ENCODE results near the gene CCDC178. TPM values are rescaled to one million over a fixed set of nuclear protein-coding genes. Genes with fewer than 3 reads are reported as not detected.
"Not testable (repeated sequence)": the region's sequence is repeated elsewhere in the genome, so short reads cannot be mapped to it uniquely, and the experiment has no call there.

CCDC178 gene
- total RNA-seq, 4 donors from 2014 or later: not detected

DNA sequence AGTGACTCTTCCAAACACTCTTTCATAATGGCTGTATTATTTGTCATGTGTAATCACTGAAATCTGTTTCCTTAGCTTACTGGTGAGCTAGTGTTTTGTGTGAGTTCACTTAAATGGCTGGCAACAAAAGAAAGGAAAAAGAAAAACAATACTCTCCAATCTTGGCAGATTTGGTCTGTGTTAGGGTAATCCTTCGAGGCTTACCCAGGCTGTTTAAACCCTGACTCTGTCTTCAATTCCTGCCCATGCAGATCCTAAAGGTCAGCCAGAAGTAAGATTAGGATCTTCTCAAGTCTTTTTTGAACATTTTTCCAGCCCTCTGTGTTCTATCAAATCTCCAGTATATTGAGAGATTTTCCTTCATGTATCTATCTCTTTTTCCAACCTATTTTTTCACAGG is 85.3 kb downstream of the CCDC178 start:
- H3K9me3 ChIP-seq: no peaks in the 10 kb centered on the region
- TF ChIP-seq POLR2A (IDR thresholded peaks at IDR 0.05): no peak
- TF ChIP-seq, protein P1, sequence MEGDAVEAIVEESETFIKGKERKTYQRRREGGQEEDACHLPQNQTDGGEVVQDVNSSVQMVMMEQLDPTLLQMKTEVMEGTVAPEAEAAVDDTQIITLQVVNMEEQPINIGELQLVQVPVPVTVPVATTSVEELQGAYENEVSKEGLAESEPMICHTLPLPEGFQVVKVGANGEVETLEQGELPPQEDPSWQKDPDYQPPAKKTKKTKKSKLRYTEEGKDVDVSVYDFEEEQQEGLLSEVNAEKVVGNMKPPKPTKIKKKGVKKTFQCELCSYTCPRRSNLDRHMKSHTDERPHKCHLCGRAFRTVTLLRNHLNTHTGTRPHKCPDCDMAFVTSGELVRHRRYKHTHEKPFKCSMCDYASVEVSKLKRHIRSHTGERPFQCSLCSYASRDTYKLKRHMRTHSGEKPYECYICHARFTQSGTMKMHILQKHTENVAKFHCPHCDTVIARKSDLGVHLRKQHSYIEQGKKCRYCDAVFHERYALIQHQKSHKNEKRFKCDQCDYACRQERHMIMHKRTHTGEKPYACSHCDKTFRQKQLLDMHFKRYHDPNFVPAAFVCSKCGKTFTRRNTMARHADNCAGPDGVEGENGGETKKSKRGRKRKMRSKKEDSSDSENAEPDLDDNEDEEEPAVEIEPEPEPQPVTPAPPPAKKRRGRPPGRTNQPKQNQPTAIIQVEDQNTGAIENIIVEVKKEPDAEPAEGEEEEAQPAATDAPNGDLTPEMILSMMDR (IDR thresholded peaks at IDR 0.05): no peak
- no peaks in the 10 kb centered on the region for H3K4me1 ChIP-seq
- no peak for DNase-seq
- no peak overlapping the region for H3K4me3 ChIP-seq
- no peaks in the 10 kb centered on the region for H3K36me3 ChIP-seq
- H3K27ac ChIP-seq: no peak overlapping the region
- no peaks in the 10 kb centered on the region for H3K27me3 ChIP-seq

DNA sequence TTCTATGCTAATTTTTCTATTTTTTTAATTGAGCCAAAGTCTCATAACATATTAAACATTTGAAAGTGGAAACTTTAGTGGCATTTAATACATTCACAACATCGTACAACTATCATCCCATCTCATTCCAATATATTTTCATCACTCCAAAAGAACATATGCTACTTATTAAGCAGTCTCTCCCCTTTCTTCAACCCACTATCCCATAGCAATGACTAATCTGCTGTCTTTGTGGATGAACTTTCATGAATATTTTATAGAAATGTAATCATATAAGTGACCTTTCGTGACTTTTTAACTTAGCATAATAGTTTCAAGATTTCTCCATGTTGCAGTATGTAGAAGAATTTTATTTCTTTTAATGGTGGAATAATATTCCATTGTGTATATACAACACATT is 90.3 kb downstream of the CCDC178 start:
- TF ChIP-seq, protein P1 (IDR thresholded peaks at IDR 0.05): no peak
- no peak for TF ChIP-seq POLR2A (IDR thresholded peaks at IDR 0.05)
- Histone ChIP-seq H3K4me3 (no peak overlapping the region), H3K36me3 (no peaks in the 10 kb centered on the region), H3K9me3 (no peaks in the 10 kb centered on the region), H3K27ac (no peak overlapping the region), H3K4me1 (no peaks in the 10 kb centered on the region), H3K27me3 (no peaks in the 10 kb centered on the region)
- DNase-seq: no peak

DNA sequence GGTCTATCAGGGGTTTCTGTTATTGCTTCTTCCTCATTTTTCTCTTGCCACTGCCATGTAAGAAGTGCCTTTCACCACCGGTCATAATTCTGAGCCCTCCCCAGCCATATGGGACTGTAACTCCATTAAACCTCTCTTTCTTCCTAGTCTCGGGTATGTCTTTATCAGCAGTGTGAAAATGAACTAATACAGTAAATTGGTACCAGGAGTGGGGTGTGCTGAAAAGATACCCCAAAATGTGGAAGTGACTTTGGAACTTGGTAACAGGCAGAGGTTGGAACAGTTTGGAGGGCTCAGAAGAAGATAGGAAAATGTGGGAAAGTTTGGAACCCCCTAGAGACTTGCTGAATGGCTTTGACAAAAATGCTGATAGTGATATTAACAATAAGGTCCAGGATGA is 100.8 kb downstream of the CCDC178 start:
- not testable (repeated sequence) for H3K4me3 ChIP-seq, DNase-seq, H3K27me3 ChIP-seq, H3K36me3 ChIP-seq, H3K27ac ChIP-seq, H3K9me3 ChIP-seq, H3K4me1 ChIP-seq

DNA sequence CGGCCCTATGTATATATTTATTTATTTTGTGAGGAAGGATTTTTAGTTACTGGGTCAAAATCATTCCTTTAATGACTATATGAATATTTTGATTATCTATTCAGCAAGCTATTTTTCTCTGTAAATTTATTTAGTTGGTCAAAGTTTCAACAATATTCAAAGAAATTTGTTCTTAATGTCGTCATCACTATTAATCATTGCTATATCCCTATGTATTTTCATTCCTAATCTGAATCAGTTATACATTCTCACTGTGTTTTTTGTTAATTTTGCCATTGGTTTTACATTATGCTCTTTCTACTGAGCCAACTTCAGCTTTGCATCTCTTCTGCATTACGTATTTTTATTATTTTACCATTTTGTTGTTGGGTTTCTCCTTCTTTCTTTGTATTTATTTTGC is 105.7 kb downstream of the CCDC178 start:
- no peak overlapping the region for H3K4me3 ChIP-seq
- H3K9me3 ChIP-seq: no peaks in the 10 kb centered on the region
- no peaks in the 10 kb centered on the region for H3K27me3 ChIP-seq
- H3K36me3 ChIP-seq: no peaks in the 10 kb centered on the region
- no peak for DNase-seq
- H3K4me1 ChIP-seq: no peaks in the 10 kb centered on the region
- no peak overlapping the region for H3K27ac ChIP-seq
- TF ChIP-seq, protein P1 (IDR thresholded peaks at IDR 0.05): no peak
- no peak for TF ChIP-seq POLR2A (IDR thresholded peaks at IDR 0.05)

DNA sequence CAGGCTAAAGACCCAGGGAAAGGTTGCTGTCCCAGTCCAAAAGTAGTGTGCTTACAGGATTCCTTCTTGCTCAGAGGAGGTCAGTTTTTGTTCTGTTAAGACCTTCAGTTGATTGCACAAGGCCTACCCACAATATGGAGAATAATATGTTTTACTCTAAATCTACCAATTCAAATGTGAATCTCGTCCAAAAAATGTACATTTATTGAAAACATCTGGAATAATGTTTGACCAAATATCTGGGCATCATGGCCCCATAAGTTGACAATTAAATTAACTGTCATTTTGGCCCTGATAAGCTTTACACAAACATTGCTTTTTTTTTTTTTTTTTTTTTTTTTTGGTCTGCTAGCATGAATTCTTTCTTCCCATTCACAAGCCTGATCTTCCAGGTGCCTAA is 109.8 kb downstream of the CCDC178 start:
- Histone ChIP-seq H3K27me3 (no peaks in the 10 kb centered on the region), H3K36me3 (no peaks in the 10 kb centered on the region), H3K27ac (no peak overlapping the region), H3K9me3 (no peaks in the 10 kb centered on the region), H3K4me3 (no peak overlapping the region), H3K4me1 (no peaks in the 10 kb centered on the region)
- no peak for TF ChIP-seq POLR2A (IDR thresholded peaks at IDR 0.05)
- TF ChIP-seq, protein P1 (IDR thresholded peaks at IDR 0.05): no peak
- DNase-seq: no peak

DNA sequence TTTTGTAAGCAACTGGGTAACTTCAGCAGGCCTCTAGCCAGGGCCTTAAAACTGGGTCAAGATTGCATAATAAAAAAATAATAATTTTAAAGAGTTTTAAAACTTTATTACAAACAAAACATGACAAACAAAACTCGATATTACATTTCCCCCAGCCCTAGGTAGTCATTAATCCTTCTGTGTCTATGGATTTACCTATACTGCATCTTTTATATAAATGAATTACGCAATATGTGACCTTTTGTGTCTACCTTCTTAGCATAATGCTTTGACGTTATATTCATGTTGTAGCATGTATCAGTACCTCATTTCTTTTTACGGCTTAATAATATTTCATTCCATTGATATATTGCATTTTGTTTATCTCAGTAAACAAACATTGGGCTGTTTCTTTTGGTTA is 113.5 kb downstream of the CCDC178 start:
- TF ChIP-seq POLR2A (IDR thresholded peaks at IDR 0.05): no peak
- TF ChIP-seq, protein P1 (IDR thresholded peaks at IDR 0.05): no peak

More for the DNA sequence above, 113.5 kb downstream of the CCDC178 start:
- no peak for DNase-seq
- Histone ChIP-seq H3K27ac (no peak overlapping the region), H3K36me3 (no peaks in the 10 kb centered on the region), H3K4me1 (no peaks in the 10 kb centered on the region), H3K9me3 (no peaks in the 10 kb centered on the region), H3K4me3 (no peak overlapping the region), H3K27me3 (no peaks in the 10 kb centered on the region)
